ENCODE measurements around the gene MYT1. TPM values are rescaled to one million over a fixed set of nuclear protein-coding genes. Genes with fewer than 3 reads are reported as not detected.

MYT1 gene
- total and polyA plus RNA-seq, 9 donors: 0.04 to 0.30 (median 0.09) TPM

DNA sequence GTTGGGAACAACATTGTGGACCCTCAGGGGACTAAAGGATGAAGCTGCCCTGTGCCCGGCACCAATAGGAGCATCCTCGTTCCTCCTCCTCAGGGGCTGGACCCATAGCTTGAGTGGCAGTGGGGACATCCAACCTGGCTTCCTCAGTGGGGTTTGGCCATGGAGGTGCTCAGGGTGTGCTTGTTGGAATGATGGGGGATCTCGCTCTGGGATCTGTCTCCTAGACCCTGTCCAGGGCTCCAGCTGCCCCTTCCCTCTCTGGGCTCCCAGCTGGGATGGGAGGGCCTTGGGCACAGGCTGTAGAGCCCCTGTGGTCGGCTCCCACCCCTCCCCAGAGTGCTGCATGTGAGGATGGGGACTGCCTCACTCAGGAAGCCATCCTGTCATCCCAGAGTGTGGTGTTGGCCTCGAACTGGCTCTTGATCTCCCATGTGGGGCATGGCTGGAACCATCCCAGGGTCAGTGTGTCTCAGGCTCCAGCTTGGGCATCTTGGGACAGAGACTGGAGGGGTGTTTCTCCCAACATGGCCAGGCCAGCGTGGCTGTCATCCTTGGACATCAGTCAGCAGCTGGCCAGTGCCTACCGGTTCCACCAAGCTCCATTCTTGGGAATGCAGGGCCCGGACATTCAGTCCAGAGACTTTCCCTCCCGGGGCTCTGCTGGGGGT, 9.5 kb upstream of the MYT1 start:
- DNase-seq: no peak
- H3K9me3 ChIP-seq (replicated peaks; ENCODE audit: control insufficient read depth, low read depth, low read length): no peaks in the 10 kb centered on the region
- no peak overlapping the region for H3K27ac ChIP-seq (ENCODE audit: low read length)
- H3K36me3 ChIP-seq (ENCODE audit: control insufficient read depth, insufficient read depth, low read length): no peaks in the 10 kb centered on the region
- WGBS (ENCODE audit: insufficient coverage): 62% methylated on average over 7 of the region's 9 CpGs
- H3K27me3 ChIP-seq (ENCODE audit: control insufficient read depth, insufficient read depth, low read length): peaks cover 8% of the 10 kb centered on the region
- no peak overlapping the region for H3K4me3 ChIP-seq (ENCODE audit: low read length)
- no peaks in the 10 kb centered on the region for H3K4me1 ChIP-seq (ENCODE audit: control insufficient read depth, insufficient read depth, low read length)

DNA sequence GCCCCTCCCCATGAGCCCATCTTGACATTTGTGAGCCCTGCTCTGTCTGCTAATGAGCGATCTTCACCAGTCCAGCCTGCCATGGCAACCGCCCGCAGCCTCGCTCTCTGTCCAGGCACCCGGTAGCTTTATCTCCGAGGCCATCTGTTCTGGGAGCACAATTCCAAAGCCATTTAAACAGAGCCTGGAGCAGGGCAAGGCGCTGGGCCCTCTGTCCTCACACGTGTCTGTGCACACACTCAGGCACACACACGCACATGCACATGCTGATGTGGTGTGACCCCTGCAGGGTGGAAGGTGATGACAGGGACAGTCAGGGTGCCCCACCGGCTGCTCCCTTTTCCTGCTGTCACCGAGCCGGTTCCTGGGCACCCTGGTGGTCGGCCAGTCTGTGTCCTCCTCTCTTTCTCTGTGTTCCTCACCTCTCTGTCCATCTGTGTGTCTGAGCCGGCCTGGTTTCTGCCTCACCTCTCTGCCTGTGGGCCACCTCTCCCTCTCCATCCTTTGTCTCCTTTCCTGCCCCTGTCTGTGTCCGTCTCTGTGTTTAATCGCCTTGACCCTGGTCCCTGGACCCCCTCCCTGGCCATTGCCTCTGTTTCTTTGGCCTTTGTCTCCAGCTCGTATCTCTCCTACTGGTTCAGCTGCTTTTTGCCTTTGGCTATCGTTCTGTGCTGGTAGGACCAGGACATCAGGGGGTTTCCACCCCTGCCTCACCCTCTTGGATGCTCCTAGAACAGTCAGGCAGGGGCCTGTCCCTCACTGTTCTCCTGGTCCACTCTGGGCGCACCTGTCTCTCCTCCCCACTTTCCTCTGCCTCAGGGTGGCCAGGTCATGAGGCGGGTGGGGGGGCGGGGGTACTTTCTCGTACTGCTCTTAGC, 8.8 kb upstream of the MYT1 start:
- H3K4me1 ChIP-seq (ENCODE audit: control insufficient read depth, insufficient read depth, low read length): no peaks in the 10 kb centered on the region
- 70% methylated on average over 20 of the region's 22 CpGs for WGBS (ENCODE audit: insufficient coverage)
- DNase-seq: no peak
- no peaks in the 10 kb centered on the region for H3K36me3 ChIP-seq (ENCODE audit: control insufficient read depth, insufficient read depth, low read length)
- peaks cover 16% of the 10 kb centered on the region for H3K27me3 ChIP-seq (ENCODE audit: control insufficient read depth, insufficient read depth, low read length)
- H3K9me3 ChIP-seq (replicated peaks; ENCODE audit: control insufficient read depth, low read depth, low read length): no peaks in the 10 kb centered on the region
- no peak overlapping the region for H3K4me3 ChIP-seq (ENCODE audit: low read length)
- H3K27ac ChIP-seq (ENCODE audit: low read length): no peak overlapping the region

DNA sequence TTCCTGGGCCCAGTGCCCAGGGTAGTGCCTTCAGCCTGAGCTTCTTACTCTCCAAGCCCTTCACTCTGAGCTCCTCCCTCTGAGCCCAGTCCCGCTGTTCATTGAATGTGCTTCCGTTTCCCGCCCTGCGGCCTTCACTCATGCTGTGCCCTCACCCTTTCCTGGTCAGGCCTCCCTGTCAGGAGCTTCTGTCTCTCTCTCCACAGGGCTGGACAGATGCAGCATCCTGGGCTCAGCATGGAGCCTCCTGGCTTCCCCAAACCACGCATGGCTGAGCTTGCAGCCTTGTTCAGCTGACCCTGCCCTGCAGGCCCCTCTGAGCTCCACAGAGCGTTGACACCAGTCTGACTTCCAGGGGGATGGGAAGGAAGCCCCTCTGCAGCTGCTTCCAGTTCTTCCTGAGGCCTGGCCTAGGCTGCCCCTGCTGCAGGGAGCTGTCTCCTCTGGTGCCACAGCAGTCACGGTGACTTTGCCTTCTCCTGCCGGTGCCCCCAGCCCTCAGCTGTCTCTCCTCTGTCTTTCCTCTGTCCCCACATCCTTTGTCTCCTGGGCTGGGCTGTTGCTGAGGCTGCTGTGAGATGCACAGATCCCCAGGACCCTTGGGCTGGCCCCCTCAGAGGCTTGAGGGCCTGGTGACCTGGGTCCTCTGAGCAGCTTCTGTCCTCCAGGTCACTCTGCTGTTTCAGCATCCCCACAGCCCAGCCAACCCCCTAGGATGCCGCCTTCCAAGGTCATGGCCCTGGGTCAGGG, 7.9 kb upstream of the MYT1 start:
- H3K4me3 ChIP-seq (ENCODE audit: low read length): no peak overlapping the region
- no peak overlapping the region for H3K27ac ChIP-seq (ENCODE audit: low read length)
- H3K9me3 ChIP-seq (replicated peaks; ENCODE audit: control insufficient read depth, low read depth, low read length): no peaks in the 10 kb centered on the region
- WGBS (ENCODE audit: insufficient coverage): 34% methylated on average over 8 of the region's 9 CpGs
- no peaks in the 10 kb centered on the region for H3K36me3 ChIP-seq (ENCODE audit: control insufficient read depth, insufficient read depth, low read length)
- no peaks in the 10 kb centered on the region for H3K4me1 ChIP-seq (ENCODE audit: control insufficient read depth, insufficient read depth, low read length)
- DNase-seq: no peak
- peaks cover 24% of the 10 kb centered on the region for H3K27me3 ChIP-seq (ENCODE audit: control insufficient read depth, insufficient read depth, low read length)

DNA sequence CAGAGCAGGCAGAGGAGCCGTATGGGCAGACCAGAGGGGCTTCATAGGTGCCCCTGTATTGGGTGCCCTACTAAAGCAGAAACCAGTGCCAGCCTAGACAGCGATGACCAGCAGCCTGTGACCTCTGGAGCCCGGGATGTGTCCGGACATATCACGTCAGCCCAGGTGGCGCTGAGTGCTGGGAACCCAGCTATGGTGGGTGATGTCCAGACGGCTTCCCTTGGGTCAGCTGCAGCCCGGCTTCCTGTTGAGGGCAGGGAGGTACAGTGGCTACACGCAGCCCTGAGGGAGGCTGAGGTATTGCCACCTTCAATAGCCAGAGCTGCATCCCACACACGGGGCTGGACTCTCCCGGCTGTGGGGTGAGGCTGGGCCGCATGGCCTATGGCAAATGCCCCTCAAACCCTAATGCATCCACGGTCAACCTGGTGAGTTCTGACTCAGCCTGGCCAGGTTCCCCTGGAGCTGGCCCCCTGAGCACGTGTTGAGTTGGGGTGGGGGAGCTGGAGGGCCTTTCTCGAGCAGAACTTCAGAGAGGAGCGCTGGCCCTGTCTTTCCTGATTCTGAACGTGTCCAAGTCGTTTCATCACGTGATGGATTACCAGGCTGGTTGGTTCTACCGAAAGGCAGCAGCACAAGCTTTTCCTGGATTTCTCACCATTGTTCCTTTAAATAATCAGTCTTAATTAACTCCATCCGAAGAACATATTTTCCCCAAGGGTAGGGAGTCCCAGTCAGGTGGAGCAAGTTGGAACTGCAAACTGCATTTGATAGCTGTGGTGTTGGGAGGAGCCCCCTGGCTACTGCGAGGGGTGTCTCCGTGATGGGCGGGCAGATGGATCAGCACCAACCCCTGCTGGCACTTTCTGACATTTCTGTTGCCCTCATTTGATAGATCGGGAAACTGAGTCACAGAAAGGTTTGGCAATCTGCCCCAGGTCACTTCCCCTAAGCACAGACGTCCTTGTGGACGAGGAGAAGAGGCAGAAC, 7.1 kb upstream of the MYT1 start:
- Histone ChIP-seq H3K36me3 (ENCODE audit: control insufficient read depth, insufficient read depth, low read length) (no peaks in the 10 kb centered on the region), H3K4me3 (ENCODE audit: low read length) (no peak overlapping the region), H3K9me3 (replicated peaks; ENCODE audit: control insufficient read depth, low read depth, low read length) (no peaks in the 10 kb centered on the region), H3K27me3 (ENCODE audit: control insufficient read depth, insufficient read depth, low read length) (peaks cover 29% of the 10 kb centered on the region), H3K27ac (ENCODE audit: low read length) (no peak overlapping the region), H3K4me1 (ENCODE audit: control insufficient read depth, insufficient read depth, low read length) (no peaks in the 10 kb centered on the region)
- no peak for DNase-seq
- 69% methylated on average over 16 of the region's 27 CpGs for WGBS (ENCODE audit: insufficient coverage)

DNA sequence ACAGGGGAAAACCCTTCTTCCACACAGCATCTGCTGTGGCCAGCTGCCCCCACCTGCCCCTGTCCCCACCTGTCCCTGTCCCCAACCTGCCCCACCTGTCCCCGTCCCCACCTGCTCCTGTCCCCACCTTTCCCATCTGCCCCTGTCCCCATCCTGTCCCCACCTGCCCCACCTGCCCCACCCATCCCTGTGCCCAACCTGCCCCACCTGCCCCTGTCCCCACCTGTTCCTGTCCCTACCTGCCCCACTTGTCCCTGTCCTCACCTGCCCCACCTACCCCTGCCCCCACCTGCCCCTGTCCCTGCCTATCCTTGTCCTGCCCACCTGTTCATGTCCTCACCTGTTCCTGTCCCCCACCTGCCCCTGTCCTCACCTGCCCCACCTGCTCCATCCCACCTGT, 6.4 kb upstream of the MYT1 start:
- Histone ChIP-seq H3K27ac (ENCODE audit: low read length) (no peak overlapping the region), H3K36me3 (ENCODE audit: control insufficient read depth, insufficient read depth, low read length) (no peaks in the 10 kb centered on the region), H3K4me1 (ENCODE audit: control insufficient read depth, insufficient read depth, low read length) (no peaks in the 10 kb centered on the region), H3K4me3 (ENCODE audit: low read length) (no peak overlapping the region), H3K9me3 (replicated peaks; ENCODE audit: control insufficient read depth, low read depth, low read length) (no peaks in the 10 kb centered on the region), H3K27me3 (ENCODE audit: control insufficient read depth, insufficient read depth, low read length) (peaks cover 34% of the 10 kb centered on the region)
- DNase-seq: no peak
- 67% methylated on average over 1 of the region's 1 CpG for WGBS (ENCODE audit: insufficient coverage)

DNA sequence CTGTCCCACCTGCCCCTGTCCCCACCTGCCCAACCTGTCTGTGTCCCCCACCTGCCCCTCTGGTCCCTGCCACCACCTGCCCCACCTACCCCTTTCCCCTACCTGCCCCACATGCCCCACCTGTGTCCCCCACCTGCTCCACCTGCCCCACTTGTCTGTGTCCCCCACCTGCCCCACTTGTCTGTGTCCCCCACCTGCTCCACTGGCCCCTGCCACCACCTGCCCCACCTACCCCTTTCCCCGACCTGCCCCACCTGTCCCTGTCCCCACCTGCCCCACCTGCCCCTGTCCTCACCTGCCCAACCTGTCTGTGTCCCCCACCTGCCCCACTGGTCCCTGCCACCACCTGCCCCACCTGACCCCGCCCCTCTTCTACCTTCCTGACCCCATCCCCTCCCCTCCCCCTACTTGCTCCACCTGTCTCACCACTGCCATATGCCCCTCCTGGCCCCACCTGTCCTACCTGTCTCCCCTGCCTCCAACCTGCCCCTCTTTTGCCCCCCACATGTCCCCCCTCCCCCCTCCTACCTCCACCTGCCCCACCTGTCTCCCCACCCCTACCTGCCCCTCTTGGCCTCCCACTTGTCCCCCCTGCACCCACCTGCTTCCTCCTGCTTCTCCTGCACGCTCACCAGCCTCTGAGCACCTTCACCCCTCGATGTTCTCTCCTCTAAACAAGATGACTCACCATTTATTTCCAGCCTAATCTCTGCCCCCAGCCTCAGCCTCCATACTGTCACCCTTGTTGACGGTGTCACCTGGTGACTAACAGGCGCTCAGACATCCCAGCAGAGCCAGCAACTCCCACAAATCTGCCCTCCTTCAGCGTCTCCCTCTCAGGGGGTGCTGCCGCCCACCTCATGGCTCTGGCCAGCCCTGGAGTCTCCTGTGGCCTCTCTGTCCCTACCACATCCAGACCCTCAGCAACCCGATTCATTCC, 5.6 kb upstream of the MYT1 start:
- peaks cover 41% of the 10 kb centered on the region for H3K27me3 ChIP-seq (ENCODE audit: control insufficient read depth, insufficient read depth, low read length)
- no peaks in the 10 kb centered on the region for H3K36me3 ChIP-seq (ENCODE audit: control insufficient read depth, insufficient read depth, low read length)
- H3K27ac ChIP-seq (ENCODE audit: low read length): no peak overlapping the region

DNA sequence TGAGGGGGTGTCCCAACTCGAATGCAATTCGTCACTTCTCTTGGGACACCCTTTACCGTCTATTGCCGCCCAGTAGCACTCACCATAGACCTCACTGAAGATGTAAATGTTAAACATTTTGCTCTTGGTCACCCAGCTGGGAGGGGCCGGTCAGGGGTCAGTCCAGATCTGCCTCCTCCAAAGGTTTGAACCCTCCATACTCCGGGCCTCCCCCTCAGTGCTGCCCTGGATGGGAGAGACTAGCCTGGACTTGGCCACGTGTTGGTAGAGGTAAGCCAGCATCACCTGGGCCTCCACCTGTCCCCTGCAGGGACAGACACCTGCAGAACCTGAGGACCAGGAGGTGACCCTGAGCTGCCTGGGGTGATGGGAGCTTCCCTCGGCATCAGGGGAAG, 5.0 kb upstream of the MYT1 start:
- WGBS (ENCODE audit: insufficient coverage): 76% methylated on average over 8 of the region's 8 CpGs
- Histone ChIP-seq H3K4me1 (ENCODE audit: control insufficient read depth, insufficient read depth, low read length) (no peaks in the 10 kb centered on the region), H3K36me3 (ENCODE audit: control insufficient read depth, insufficient read depth, low read length) (no peaks in the 10 kb centered on the region), H3K27me3 (ENCODE audit: control insufficient read depth, insufficient read depth, low read length) (peaks cover 46% of the 10 kb centered on the region), H3K4me3 (ENCODE audit: low read length) (no peak overlapping the region), H3K27ac (ENCODE audit: low read length) (no peak overlapping the region), H3K9me3 (replicated peaks; ENCODE audit: control insufficient read depth, low read depth, low read length) (no peaks in the 10 kb centered on the region)
- no peak for DNase-seq

More for the DNA sequence above, 5.6 kb upstream of the MYT1 start:
- 80% methylated on average over 7 of the region's 9 CpGs for WGBS (ENCODE audit: insufficient coverage)
- no peaks in the 10 kb centered on the region for H3K9me3 ChIP-seq (replicated peaks; ENCODE audit: control insufficient read depth, low read depth, low read length)
- H3K4me1 ChIP-seq (ENCODE audit: control insufficient read depth, insufficient read depth, low read length): no peaks in the 10 kb centered on the region
- no peak for DNase-seq
- H3K4me3 ChIP-seq (ENCODE audit: low read length): no peak overlapping the region

DNA sequence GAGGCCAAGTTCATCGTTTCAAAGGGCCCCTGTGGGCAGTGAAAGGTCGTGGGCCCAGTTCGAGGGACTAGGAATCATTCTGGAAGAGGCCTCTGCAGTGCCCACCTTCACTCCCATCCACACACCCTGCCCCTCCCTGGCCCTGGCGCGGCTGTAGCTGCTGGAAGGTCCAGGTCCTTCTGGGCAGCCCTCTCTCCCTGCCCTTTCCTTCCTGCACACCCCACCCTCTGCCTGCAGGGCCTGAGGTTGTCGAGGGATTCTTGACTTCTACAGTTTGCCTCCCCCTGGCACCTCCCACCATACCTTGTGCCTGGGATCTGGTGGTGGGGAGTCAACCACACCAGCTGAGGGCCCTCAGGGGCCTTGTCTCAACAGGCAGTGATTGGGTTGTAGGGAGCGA, 4.5 kb upstream of the MYT1 start:
- H3K9me3 ChIP-seq (replicated peaks; ENCODE audit: control insufficient read depth, low read depth, low read length): no peaks in the 10 kb centered on the region
- 72% methylated on average over 4 of the region's 7 CpGs for WGBS (ENCODE audit: insufficient coverage)
- no peak overlapping the region for H3K4me3 ChIP-seq (ENCODE audit: low read length)
- no peaks in the 10 kb centered on the region for H3K4me1 ChIP-seq (ENCODE audit: control insufficient read depth, insufficient read depth, low read length)
- no peak overlapping the region for H3K27ac ChIP-seq (ENCODE audit: low read length)
- DNase-seq: no peak
- H3K27me3 ChIP-seq (ENCODE audit: control insufficient read depth, insufficient read depth, low read length): peaks cover 50% of the 10 kb centered on the region
- H3K36me3 ChIP-seq (ENCODE audit: control insufficient read depth, insufficient read depth, low read length): no peaks in the 10 kb centered on the region

DNA sequence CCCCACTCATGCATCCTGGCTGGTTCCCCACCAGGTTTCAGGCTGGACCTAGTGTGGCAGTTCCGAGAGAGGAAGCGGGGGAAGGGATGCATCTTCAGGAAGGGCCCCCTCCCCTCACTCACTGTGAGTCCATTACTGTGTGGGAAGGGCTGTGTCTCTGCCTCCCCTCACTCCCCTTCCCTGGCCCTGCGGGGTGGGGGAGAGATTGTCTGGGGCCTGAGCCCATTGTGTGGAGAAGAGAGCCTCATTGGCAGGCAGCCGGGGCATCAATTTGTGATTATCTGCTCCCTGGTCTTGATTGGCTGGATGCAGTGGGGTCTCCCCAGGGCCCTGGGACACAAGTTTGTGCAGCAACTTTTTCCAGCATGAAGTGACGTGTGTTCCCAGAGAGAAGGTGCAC, 4.1 kb upstream of the MYT1 start:
- H3K27ac ChIP-seq (ENCODE audit: low read length): no peak overlapping the region
- no peaks in the 10 kb centered on the region for H3K36me3 ChIP-seq (ENCODE audit: control insufficient read depth, insufficient read depth, low read length)
- no peak for DNase-seq
- H3K9me3 ChIP-seq (replicated peaks; ENCODE audit: control insufficient read depth, low read depth, low read length): no peaks in the 10 kb centered on the region
- H3K4me1 ChIP-seq (ENCODE audit: control insufficient read depth, insufficient read depth, low read length): no peaks in the 10 kb centered on the region
- H3K27me3 ChIP-seq (ENCODE audit: control insufficient read depth, insufficient read depth, low read length): peaks cover 53% of the 10 kb centered on the region
- 11% methylated on average over 2 of the region's 5 CpGs for WGBS (ENCODE audit: insufficient coverage)
- no peak overlapping the region for H3K4me3 ChIP-seq (ENCODE audit: low read length)

Measured in muscle of leg (tissue), 11 donors.